RPMI8226 (cell line): ENCODE results near the gene MSH5.
"Not testable (repeated sequence)": the region's sequence is repeated elsewhere in the genome, so short reads cannot be mapped to it uniquely, and the experiment has no call there.

Experiments used
- DNase-seq: peaks from one replicate; pipeline ENCODE4 v3.0.0-alpha.2; 2015

The MSH5 gene

DNA sequence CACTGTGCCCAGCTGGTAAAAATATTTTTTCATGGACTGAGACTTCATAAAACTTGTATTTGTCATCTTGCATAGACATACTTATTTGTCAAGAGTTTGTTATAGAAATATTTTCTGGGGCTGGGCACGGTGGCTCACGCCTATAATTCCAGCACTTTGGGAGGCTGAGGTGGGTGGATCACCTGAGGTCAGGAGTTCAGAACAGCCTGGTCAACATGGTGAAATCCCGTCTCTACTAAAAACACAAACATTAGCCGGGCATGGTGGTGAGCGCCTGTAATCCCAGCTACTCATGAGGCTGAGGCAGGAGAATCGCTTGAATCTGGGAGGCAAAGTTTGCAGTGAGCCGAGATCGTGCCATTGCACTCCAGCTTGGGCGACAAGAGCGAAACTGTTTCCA, 68.8 kb downstream of the MSH5 start:
- DNase-seq = not testable (repeated sequence)

DNA sequence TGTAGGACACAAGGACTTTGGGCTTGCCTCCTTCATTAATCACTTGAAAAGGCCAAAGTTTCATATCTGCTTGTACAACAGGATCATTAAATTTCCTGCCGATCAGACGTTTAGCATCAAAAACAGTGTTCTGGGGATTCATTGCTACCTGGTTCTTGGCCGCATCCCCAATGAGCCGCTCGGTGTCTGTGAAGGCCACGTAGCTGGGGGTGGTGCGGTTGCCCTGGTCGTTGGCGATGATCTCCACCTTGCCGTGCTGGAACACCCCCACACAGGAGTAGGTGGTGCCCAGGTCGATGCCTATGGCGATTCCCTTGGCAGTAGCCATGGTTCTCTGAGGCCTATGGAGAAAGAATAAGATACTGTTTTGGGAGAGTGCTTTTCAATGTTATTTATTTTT, 71.8 kb downstream of the MSH5 start:
- no peak for DNase-seq
